Left ventricle myocardium inferior (tissue), 1 donor: Measurements from ENCODE around the gene GDF7. TPM values are rescaled to one million over a fixed set of nuclear protein-coding genes. Genes with fewer than 3 reads are reported as not detected.

ENCODE experiments used
- DNase-seq: peaks from one replicate; pipeline ENCODE4 v3.0.0-alpha.2; 2020
- H3K27ac ChIP-seq: fragments of 200-600 bp; replicated peaks from 2 replicates; pipeline ENCODE4 v1.8.0; 2021
- H3K27me3 ChIP-seq: fragments of 200-600 bp; 2 replicates; pipeline ENCODE4 v1.8.0; 2021; ENCODE audit warnings: low read depth
- H3K36me3 ChIP-seq: fragments of 200-600 bp; 2 replicates; pipeline ENCODE4 v1.8.0; 2021
- H3K4me1 ChIP-seq: fragments of 200-600 bp; 2 replicates; pipeline ENCODE4 v1.8.0; 2021
- H3K4me3 ChIP-seq: fragments of 200-600 bp; 2 replicates; pipeline ENCODE4 v1.8.0; 2021; ENCODE audit warnings: mild to moderate bottlenecking, moderate library complexity
- H3K9me3 ChIP-seq: fragments of 200-600 bp; replicated peaks from 2 replicates; pipeline ENCODE4 v1.8.0; 2021
- intact Hi-C: fragments of 100-400 bp; cut with micrococcal nuclease; formaldehyde crosslinking; loops from one replicate; pipeline ENCODE4 v1.11.0; 2022
- total RNA-seq: library from RNA; stranded (reverse); fragmentation: NEBNext Ultra II Directional; extraction: Animal tissue kit (Norgen Biotek cat#: 25700); gene quantifications from one replicate; pipeline ENCODE4 v1.2.1, GENCODE V29; 2021
- TF ChIP-seq, protein P1 (sequence below): fragments of 200-600 bp; IDR thresholded peaks from 2 replicates; pipeline ENCODE4 v1.8.0; 2021; ENCODE audit warnings: antibody characterized with exemption, mild to moderate bottlenecking, borderline replicate concordance
- donor health status: DM: no; HTN: yes; CAD: no; lungs with severe emphysema.

Gene GDF7
- total RNA-seq, 1 donor from 2014 or later: 0.58 TPM

DNA sequence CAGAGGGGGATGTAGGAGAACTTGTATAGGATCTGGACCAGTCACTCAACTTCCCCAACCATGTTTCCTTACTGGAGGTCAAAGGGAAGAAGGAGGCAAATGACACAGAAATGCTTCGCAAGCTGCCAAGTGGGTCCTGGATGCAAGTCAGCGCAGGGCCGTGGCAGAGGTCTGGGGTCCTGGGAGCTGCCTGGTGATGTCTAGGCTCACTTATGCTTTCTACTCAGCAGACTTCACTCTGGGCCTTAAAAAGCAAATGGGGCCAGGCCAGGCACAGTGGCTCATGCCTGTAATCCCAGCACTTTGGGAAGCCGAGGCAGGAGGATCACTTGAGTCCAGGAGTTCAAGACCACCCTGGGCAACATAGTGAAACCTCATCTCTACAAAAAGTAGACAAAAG lies 36.0 kb upstream of the GDF7 start:
- Histone ChIP-seq H3K4me3 (no peak overlapping the region), H3K4me1 (peaks cover 52% of the 10 kb centered on the region), H3K36me3 (peaks cover 9% of the 10 kb centered on the region), H3K9me3 (no peaks in the 10 kb centered on the region), H3K27ac (no peak overlapping the region), H3K27me3 (no peaks in the 10 kb centered on the region)
- TF ChIP-seq, protein P1, sequence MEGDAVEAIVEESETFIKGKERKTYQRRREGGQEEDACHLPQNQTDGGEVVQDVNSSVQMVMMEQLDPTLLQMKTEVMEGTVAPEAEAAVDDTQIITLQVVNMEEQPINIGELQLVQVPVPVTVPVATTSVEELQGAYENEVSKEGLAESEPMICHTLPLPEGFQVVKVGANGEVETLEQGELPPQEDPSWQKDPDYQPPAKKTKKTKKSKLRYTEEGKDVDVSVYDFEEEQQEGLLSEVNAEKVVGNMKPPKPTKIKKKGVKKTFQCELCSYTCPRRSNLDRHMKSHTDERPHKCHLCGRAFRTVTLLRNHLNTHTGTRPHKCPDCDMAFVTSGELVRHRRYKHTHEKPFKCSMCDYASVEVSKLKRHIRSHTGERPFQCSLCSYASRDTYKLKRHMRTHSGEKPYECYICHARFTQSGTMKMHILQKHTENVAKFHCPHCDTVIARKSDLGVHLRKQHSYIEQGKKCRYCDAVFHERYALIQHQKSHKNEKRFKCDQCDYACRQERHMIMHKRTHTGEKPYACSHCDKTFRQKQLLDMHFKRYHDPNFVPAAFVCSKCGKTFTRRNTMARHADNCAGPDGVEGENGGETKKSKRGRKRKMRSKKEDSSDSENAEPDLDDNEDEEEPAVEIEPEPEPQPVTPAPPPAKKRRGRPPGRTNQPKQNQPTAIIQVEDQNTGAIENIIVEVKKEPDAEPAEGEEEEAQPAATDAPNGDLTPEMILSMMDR: no peak
- DNase-seq: no peak
- intact Hi-C loops: no loop called here

DNA sequence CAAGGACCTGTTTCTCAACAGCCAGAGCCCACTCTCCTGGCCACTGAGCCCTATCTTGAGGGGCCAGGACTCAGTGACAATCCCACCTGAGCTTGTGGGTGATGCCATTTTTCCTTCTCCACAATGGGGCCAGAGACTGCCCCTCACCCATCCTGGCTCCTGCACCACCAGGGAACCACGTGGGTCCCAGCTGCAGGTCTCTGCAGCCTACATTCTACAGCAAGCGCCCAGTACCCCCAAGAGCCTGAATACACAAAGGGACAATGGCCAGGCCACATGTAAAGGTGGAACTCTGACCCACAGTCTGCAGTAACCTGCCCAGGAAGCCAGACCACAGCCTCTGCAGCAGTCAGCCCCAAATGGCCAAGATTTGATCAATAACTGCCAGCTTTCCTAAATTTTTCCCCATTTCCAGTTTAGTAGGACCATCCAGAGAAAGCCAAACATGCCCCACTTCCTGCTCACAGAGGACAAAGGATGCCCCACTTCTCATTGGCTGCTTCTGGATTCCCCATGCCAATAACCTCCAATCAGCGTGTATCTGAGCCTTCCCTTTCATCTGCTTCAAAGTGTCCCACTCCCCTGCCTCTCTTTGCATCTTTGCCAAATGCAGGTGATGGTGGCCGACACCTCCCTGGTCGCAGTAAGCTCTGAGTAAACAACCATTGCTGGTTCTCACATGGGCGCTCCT lies 35.2 kb upstream of the GDF7 start:
- TF ChIP-seq, protein P1: no peak
- intact Hi-C loops: no loop called here
- Histone ChIP-seq H3K27ac (no peak overlapping the region), H3K4me1 (peaks cover 52% of the 10 kb centered on the region), H3K36me3 (peaks cover 9% of the 10 kb centered on the region), H3K9me3 (no peaks in the 10 kb centered on the region), H3K27me3 (no peaks in the 10 kb centered on the region), H3K4me3 (no peak overlapping the region)
- peak; percentile 10 for DNase-seq

GRCh38 chr2:20632446-20632990 lies 34.4 kb upstream of the GDF7 start:
- Histone ChIP-seq H3K9me3 (no peaks in the 10 kb centered on the region), H3K36me3 (peaks cover 9% of the 10 kb centered on the region), H3K4me1 (peaks cover 51% of the 10 kb centered on the region), H3K4me3 (no peak overlapping the region), H3K27me3 (no peaks in the 10 kb centered on the region), H3K27ac (peak overlapping the region; percentile 85)
- intact Hi-C loops: no loop called here
- no peak for DNase-seq
- TF ChIP-seq, protein P1: no peak

- H3K27ac ChIP-seq: peak overlapping the region; percentile 85
- intact Hi-C loops: no loop called here
- peaks cover 14% of the 10 kb centered on the region for H3K36me3 ChIP-seq
- H3K4me1 ChIP-seq: peaks cover 51% of the 10 kb centered on the region
- H3K9me3 ChIP-seq: no peaks in the 10 kb centered on the region
- H3K4me3 ChIP-seq: no peak overlapping the region
- TF ChIP-seq, protein P1: no peak
- H3K27me3 ChIP-seq: no peaks in the 10 kb centered on the region
- peak; percentile 7 for DNase-seq
Measured at GRCh38 chr2:20633001-20633400, 33.9 kb upstream of the GDF7 start.

DNA sequence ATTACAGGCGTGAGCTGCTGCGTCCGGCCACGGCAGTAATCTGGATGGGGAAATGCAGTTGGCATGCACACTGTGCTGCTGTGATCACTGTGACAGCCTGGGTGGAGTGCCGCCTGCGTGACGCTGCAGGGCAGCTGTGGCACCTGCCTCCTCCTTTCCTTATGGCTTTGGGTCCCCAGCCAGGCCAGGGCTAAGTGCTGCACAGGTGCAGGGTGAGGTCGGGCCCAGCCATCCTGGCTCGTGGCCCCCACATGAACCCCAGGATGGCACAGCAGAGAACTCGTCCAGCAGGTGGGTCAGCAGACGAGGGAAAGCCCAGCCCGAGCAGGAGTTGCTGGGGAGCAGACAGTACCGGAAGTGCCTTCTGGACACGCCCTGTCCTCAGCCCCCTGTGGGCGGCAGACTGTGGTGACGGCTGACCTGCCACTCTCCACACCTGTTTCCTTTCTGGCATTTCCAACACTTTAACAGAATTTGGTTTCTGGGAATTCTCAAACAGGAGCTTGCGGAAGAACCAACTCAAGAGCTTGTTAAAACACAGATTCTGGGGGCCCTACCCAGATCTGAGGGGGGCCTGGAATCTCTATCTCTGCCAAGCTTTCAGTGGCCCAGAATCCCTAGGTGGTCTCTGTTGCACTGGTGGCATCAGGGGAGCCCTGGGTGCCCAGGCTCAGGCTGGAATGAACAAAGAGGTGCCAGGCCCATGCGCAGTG lies 33.0 kb upstream of the GDF7 start:
- H3K4me1 ChIP-seq: peaks cover 59% of the 10 kb centered on the region
- peaks cover 16% of the 10 kb centered on the region for H3K36me3 ChIP-seq
- intact Hi-C loops: no loop called here

More for the DNA sequence above, 33.0 kb upstream of the GDF7 start:
- Histone ChIP-seq H3K27ac (peak overlapping the region; percentile 85), H3K9me3 (no peaks in the 10 kb centered on the region), H3K4me3 (no peak overlapping the region), H3K27me3 (no peaks in the 10 kb centered on the region)
- peak; percentile 36 for DNase-seq
- TF ChIP-seq, protein P1: no peak
